ENCODE data around the gene LIF. TPM values are rescaled to one million over a fixed set of nuclear protein-coding genes. Genes with fewer than 3 reads are reported as not detected.

The LIF gene
- total and polyA plus RNA-seq, 2 experiments from 2014 or later, result 8.2 to 13.4 TPM

DNA sequence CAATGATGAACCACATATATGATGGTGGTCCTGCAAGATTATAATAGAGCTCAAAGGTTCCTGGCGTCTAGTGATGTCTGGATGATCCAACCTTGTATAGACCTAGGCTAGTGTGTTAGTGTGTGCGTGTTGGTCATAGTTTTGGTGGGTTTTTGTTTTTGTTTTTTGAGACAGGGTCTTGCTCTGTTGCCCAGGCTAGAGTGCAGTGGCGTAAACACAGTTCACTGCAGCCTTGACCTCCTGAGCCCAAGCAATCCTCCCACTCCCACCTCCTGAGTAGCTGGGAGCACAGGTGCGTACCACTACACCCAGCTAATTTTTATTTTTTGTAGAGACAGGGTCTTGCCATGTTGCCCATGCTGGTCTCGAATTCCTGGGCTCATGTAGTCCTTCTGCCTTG lies 33.4 kb upstream of the LIF start:
- Histone ChIP-seq H3K9me3 (ENCODE audit: low read depth) (no peaks in the 10 kb centered on the region), H3K36me3 (replicated peaks; ENCODE audit: insufficient read depth, low read depth) (no peaks in the 10 kb centered on the region), H3K4me2 (no peak overlapping the region), H3K4me3 (no peak overlapping the region), H2AFZ (no peak overlapping the region), H3K79me2 (no peaks in the 10 kb centered on the region), H3K27me3 (no peaks in the 10 kb centered on the region), H3K9me2 (replicated peaks; ENCODE audit: insufficient read depth) (no peaks in the 10 kb centered on the region), H3K27ac (no peak overlapping the region), H3K4me1 (ENCODE audit: insufficient read depth) (peaks cover 7% of the 10 kb centered on the region), H4K20me1 (ENCODE audit: insufficient read depth, poor library complexity, severe bottlenecking) (no peaks in the 10 kb centered on the region)
- no peak for DNase-seq (ENCODE audit: low spot score)
- 93% methylated on average over 5 of the region's 5 CpGs for WGBS (ENCODE audit: low lambda C conversion rate, missing lambda C conversion rate)
- TF ChIP-seq, protein P1, sequence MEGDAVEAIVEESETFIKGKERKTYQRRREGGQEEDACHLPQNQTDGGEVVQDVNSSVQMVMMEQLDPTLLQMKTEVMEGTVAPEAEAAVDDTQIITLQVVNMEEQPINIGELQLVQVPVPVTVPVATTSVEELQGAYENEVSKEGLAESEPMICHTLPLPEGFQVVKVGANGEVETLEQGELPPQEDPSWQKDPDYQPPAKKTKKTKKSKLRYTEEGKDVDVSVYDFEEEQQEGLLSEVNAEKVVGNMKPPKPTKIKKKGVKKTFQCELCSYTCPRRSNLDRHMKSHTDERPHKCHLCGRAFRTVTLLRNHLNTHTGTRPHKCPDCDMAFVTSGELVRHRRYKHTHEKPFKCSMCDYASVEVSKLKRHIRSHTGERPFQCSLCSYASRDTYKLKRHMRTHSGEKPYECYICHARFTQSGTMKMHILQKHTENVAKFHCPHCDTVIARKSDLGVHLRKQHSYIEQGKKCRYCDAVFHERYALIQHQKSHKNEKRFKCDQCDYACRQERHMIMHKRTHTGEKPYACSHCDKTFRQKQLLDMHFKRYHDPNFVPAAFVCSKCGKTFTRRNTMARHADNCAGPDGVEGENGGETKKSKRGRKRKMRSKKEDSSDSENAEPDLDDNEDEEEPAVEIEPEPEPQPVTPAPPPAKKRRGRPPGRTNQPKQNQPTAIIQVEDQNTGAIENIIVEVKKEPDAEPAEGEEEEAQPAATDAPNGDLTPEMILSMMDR (IDR thresholded peaks at IDR 0.05; ENCODE audit: poor library complexity), result no peak
- no peak for TF ChIP-seq EZH2 (IDR thresholded peaks at IDR 0.05; ENCODE audit: borderline replicate concordance)
- TF ChIP-seq EZH2phosphoT487 (IDR thresholded peaks at IDR 0.05; ENCODE audit: low read depth, severe bottlenecking, unreplicated experiment), result no peak

GRCh38 chr22:30279046-30279788 lies 32.7 kb upstream of the LIF start:
- H3K9me3 ChIP-seq (ENCODE audit: low read depth), result no peaks in the 10 kb centered on the region
- 90% methylated on average over 16 of the region's 16 CpGs for WGBS (ENCODE audit: low lambda C conversion rate, missing lambda C conversion rate)
- no peak for DNase-seq (ENCODE audit: low spot score)
- no peaks in the 10 kb centered on the region for H3K27me3 ChIP-seq
- H3K4me1 ChIP-seq (ENCODE audit: insufficient read depth), result peaks cover 7% of the 10 kb centered on the region
- H3K79me2 ChIP-seq, result no peaks in the 10 kb centered on the region
- H3K9me2 ChIP-seq (replicated peaks; ENCODE audit: insufficient read depth), result no peaks in the 10 kb centered on the region
- no peak for TF ChIP-seq EZH2 (IDR thresholded peaks at IDR 0.05; ENCODE audit: borderline replicate concordance)
- TF ChIP-seq, protein P1 (IDR thresholded peaks at IDR 0.05; ENCODE audit: poor library complexity), result no peak
- no peak for TF ChIP-seq EZH2phosphoT487 (IDR thresholded peaks at IDR 0.05; ENCODE audit: low read depth, severe bottlenecking, unreplicated experiment)
- no peak overlapping the region for H2AFZ ChIP-seq
- H3K4me3 ChIP-seq, result no peak overlapping the region
- no peaks in the 10 kb centered on the region for H4K20me1 ChIP-seq (ENCODE audit: insufficient read depth, poor library complexity, severe bottlenecking)
- no peaks in the 10 kb centered on the region for H3K36me3 ChIP-seq (replicated peaks; ENCODE audit: insufficient read depth, low read depth)
- no peak overlapping the region for H3K4me2 ChIP-seq
- H3K27ac ChIP-seq, result no peak overlapping the region

DNA sequence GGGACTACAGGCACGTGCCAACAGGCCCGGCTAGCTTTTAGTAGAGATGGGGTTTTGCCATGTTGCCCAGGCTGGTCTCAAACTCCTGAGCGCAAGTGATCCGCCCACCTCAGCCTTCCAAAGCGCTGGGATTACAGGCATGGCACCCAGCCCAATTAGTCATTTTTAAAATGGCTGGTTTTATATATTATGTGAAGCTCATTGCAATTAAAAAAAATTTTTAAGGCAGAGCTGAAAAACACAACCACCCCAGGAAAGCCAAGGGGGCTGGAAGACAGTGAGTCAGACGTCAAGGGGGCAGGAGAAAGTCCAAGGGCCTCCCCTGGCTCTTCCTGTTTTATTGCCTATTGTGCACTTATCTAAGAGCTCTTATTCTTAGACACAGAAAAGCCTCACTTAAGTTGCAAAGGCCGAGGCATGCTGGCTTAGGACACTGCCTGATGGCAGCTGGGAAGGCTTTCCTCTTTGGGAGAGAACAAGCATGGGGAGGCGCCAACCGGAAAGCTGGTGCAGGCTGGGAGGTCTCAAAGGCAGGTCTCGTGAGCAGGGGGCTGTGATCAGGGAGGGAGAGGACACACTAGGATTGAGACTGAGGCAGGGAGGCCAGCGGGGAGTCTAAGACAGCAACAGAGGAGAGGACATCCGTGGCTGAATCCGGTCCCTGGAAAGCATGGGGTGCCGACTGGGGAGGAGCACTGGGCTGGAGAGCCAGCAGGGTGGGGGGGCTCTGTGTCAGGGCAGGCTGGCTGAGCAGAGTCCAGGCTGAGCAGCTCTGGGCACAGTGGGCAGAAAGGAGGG lies 31.2 kb upstream of the LIF start:
- WGBS (ENCODE audit: low lambda C conversion rate, missing lambda C conversion rate), result 60% methylated on average over 14 of the region's 14 CpGs
- Histone ChIP-seq H3K79me2 (no peaks in the 10 kb centered on the region), H3K9me3 (ENCODE audit: low read depth) (no peaks in the 10 kb centered on the region), H3K4me3 (no peak overlapping the region), H3K4me1 (ENCODE audit: insufficient read depth) (peaks cover 7% of the 10 kb centered on the region), H3K4me2 (peak overlapping the region; percentile 63), H3K27me3 (no peaks in the 10 kb centered on the region), H4K20me1 (ENCODE audit: insufficient read depth, poor library complexity, severe bottlenecking) (no peaks in the 10 kb centered on the region), H3K27ac (peak overlapping the region; percentile 82), H3K36me3 (replicated peaks; ENCODE audit: insufficient read depth, low read depth) (no peaks in the 10 kb centered on the region), H3K9me2 (replicated peaks; ENCODE audit: insufficient read depth) (no peaks in the 10 kb centered on the region), H2AFZ (no peak overlapping the region)
- TF ChIP-seq, protein P1 (IDR thresholded peaks at IDR 0.05; ENCODE audit: poor library complexity), result no peak
- TF ChIP-seq EZH2phosphoT487 (IDR thresholded peaks at IDR 0.05; ENCODE audit: low read depth, severe bottlenecking, unreplicated experiment), result no peak
- no peak for TF ChIP-seq EZH2 (IDR thresholded peaks at IDR 0.05; ENCODE audit: borderline replicate concordance)
- DNase-seq (ENCODE audit: low spot score), result peak; percentile 68
